Hepatocyte (in vitro differentiated cells): ENCODE results near the gene CTNND2.

Experiments
- CTCF ChIP-seq: fragments of 200-600 bp; sonication (generic); IDR thresholded peaks from 2 replicates; pipeline ENCODE4 v1.5.1; 2016; ENCODE audit warnings: antibody characterized with exemption, mild to moderate bottlenecking; ENCODE audit not compliant: poor library complexity
- EZH2 ChIP-seq: fragments of 200-600 bp; sonication (generic); IDR thresholded peaks from 2 replicates; pipeline ENCODE4 v1.6.1; 2016; ENCODE audit warnings: antibody characterized with exemption, mild to moderate bottlenecking, borderline replicate concordance

GRCh38 chr5:11148810-11149539 lies 755.3 kb downstream of the CTNND2 start:
- TF ChIP-seq CTCF (no peak), EZH2 (no peak)
